K562 (cell line): ENCODE results near the gene ALDOB. TPM values are rescaled to one million over a fixed set of nuclear protein-coding genes. Genes with fewer than 3 reads are reported as not detected.

Experiments used
- BDP1 ChIP-seq: IDR thresholded peaks from 3 replicates; pipeline ENCODE4 v1.6.1; 2011; ENCODE audit not compliant: insufficient read length, insufficient read depth
- DMBX1 ChIP-seq: fragments of 250-450 bp; sonication (Bioruptor Pico); IDR thresholded peaks from 2 replicates; pipeline ENCODE4 v1.8.0; 2022; ENCODE audit warnings: inconsistent platforms, mild to moderate bottlenecking, moderate library complexity, borderline replicate concordance
- E2F3 ChIP-seq: fragments of 250-450 bp; sonication (Bioruptor Pico); IDR thresholded peaks from 2 replicates; pipeline ENCODE4 v1.4.0; 2020; ENCODE audit warnings: mild to moderate bottlenecking
- EWSR1 ChIP-seq: fragments of 450-650 bp; IDR thresholded peaks from 2 replicates; pipeline ENCODE4 v1.6.1; 2018; ENCODE audit warnings: borderline replicate concordance, mild to moderate bottlenecking, low read depth, moderate library complexity; ENCODE audit not compliant: partially characterized antibody
- HNRNPL ChIP-seq: fragments of 200-400 bp; formaldehyde crosslinking; IDR thresholded peaks from 2 replicates; pipeline ENCODE4 v1.6.1; 2017; ENCODE audit warnings: low read depth, mild to moderate bottlenecking, low read length
- KLF6 ChIP-seq: fragments of 250-450 bp; sonication (Bioruptor Pico); IDR thresholded peaks from 2 replicates; pipeline ENCODE4 v1.4.0; 2020; ENCODE audit warnings: mild to moderate bottlenecking, moderate library complexity, borderline replicate concordance
- MAZ ChIP-seq, 2 experiments: fragments of 450-650 bp in 1 of 2; sonication (generic) in 1 of 2; formaldehyde crosslinking; IDR thresholded peaks in 1 of 2; conservative IDR thresholded peaks in 1 of 2; 2 replicates each; pipeline versions ENCODE4 v1.4.0 to v1.5.0; 2020; ENCODE audit warnings: mild to moderate bottlenecking in 1 of 2, missing genetic modification reagents in 1 of 2
- MTA3 ChIP-seq: fragments of 450-650 bp; formaldehyde crosslinking; IDR thresholded peaks from 2 replicates; pipeline ENCODE4 v1.6.1; 2017; ENCODE audit warnings: mild to moderate bottlenecking, borderline replicate concordance
- MTF1 ChIP-seq: fragments of 250-450 bp; sonication (Bioruptor Pico); IDR thresholded peaks from 2 replicates; pipeline ENCODE4 v1.9.0; 2021; ENCODE audit warnings: moderate library complexity, mild to moderate bottlenecking, inconsistent platforms, borderline replicate concordance
- SIN3A ChIP-seq, 2 experiments: fragments of 150-350 bp in 1 of 2; IDR thresholded peaks; 2 replicates each; pipeline ENCODE4 v1.6.1; 2011 to 2016; ENCODE audit warnings: borderline replicate concordance in 2 of 2, low read depth in 2 of 2, low read length in 2 of 2, mild to moderate bottlenecking in 2 of 2, moderate library complexity in 2 of 2; ENCODE audit not compliant: control insufficient read depth in 1 of 2
- SMC3 ChIP-seq: conservative IDR thresholded peaks from 2 replicates; pipeline ENCODE4 v1.6.1; 2011; ENCODE audit warnings: low read depth, low read length, improper control_type of control experiment; ENCODE audit not compliant: insufficient read depth
- TSC22D4 ChIP-seq: fragments of 450-650 bp; IDR thresholded peaks from 2 replicates; pipeline ENCODE4 v1.6.1; 2016; ENCODE audit warnings: missing genetic modification characterization, missing biosample characterization, control low read depth
- ZFX ChIP-seq: sonication (generic); formaldehyde crosslinking; IDR thresholded peaks from 2 replicates; pipeline ENCODE4 v1.8.0; 2022; ENCODE audit warnings: mild to moderate bottlenecking, missing genetic modification reagents, moderate library complexity
- ZNF23 ChIP-seq: fragments of 250-450 bp; sonication (Bioruptor Pico); IDR thresholded peaks from 2 replicates; pipeline ENCODE4 v1.4.0; 2020; ENCODE audit warnings: mild to moderate bottlenecking
- ZNF695 ChIP-seq: fragments of 450-650 bp; formaldehyde crosslinking; IDR thresholded peaks from 2 replicates; pipeline ENCODE4 v1.4.0; 2020; ENCODE audit warnings: mild to moderate bottlenecking, moderate library complexity
- ZNF707 ChIP-seq: fragments of 250-450 bp; sonication (Bioruptor Pico); conservative IDR thresholded peaks from 2 replicates; pipeline ENCODE4 v1.8.0; 2022; ENCODE audit warnings: inconsistent platforms, mild to moderate bottlenecking, moderate library complexity
- ZNF780A ChIP-seq: fragments of 250-450 bp; sonication (Bioruptor Pico); IDR thresholded peaks from 2 replicates; pipeline ENCODE4 v1.5.0; 2021; ENCODE audit warnings: mild to moderate bottlenecking
- polyA plus RNA-seq, 8 experiments: library from polyadenylated mRNA; depleted of rRNA in 4 of 8; stranded (reverse) in 5 of 8; unstranded in 3 of 8; fragments of >200 nt; fragmentation: Nextera tagmentation in 2 of 8; fragmentation: Illumina TruSeq in 1 of 8; extraction: Ambion mirVana in 2 of 8; extraction: Trizol in 1 of 8; gene quantifications; 2 replicates each; pipeline versions ENCODE4 v1.2.1 to v1.2.3, GENCODE V29; 2011 to 2014; ENCODE audit warnings: inconsistent platforms in 1 of 8, missing spikeins in 1 of 8
- total RNA-seq, 7 experiments: library from RNA; depleted of rRNA in 6 of 7; stranded (reverse); fragments of >200 nt in 6 of 7; fragmentation: Illumina TruSeq in 2 of 7; extraction: Trizol in 2 of 7; gene quantifications; 2 replicates each; pipeline versions ENCODE4 v1.2.1 to v1.2.3, GENCODE V29; 2011 to 2021; ENCODE audit warnings: low replicate concordance in 1 of 7
- TF ChIP-seq, protein P1 (sequence below): sonication (generic); formaldehyde crosslinking; IDR thresholded peaks from 2 replicates; pipeline ENCODE4 v1.5.0; 2020; ENCODE audit warnings: missing genetic modification reagents
- TF ChIP-seq, protein P2 (sequence below): sonication (generic); formaldehyde crosslinking; IDR thresholded peaks from 2 replicates; pipeline ENCODE4 v1.8.0; 2022; ENCODE audit warnings: missing genetic modification reagents, mild to moderate bottlenecking, borderline replicate concordance
- TF ChIP-seq, protein P3 (sequence below): sonication (generic); formaldehyde crosslinking; IDR thresholded peaks from 2 replicates; pipeline ENCODE4 v1.9.0; 2022; ENCODE audit warnings: mild to moderate bottlenecking, missing genetic modification reagents
- TF ChIP-seq, protein P4 (sequence below), 2 experiments: fragments of 150-350 bp in 1 of 2; IDR thresholded peaks; 2 replicates each; pipeline ENCODE4 v1.6.1; 2012 to 2016; ENCODE audit warnings: low read depth in 2 of 2, low read length in 2 of 2, mild to moderate bottlenecking in 1 of 2, moderate library complexity in 1 of 2

Gene ALDOB
- total and polyA plus RNA-seq, 9 of the 15 experiments (the other 6 are each of a cell fraction or from before 2014, with no cell fraction given), result 0.80 TPM; not detected in 8

DNA sequence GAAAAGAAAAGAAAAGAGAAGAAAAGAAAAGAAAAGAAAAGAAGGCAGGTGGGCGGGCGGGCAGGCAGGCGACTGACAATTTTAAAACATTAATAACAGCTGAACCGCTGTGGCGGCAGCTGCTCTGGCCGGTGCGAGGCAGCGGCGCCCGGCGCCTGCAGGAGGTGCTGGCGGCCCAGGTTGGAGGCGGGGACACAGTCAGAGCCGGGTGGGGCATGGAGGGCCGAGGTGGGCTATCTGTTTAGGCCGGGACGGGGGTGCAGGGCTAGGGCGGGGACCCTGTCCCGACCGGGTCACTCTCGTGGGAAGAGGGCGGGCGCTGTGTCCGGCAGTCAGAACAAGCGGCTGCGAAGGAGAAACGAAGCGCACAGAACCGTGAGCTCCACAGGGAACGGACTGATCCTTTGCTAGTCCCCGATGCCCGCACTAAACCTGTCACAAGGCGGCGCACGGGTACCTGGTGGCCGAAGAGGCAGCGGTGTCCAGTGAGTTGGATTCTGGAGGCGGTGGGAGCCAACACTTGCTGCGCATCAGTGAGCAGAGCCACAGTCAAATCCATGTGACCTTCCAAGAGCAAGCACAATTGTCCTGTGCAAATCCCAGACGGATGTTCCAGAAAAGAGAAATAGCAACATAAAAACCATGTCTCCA, 13.6 kb upstream of the ALDOB start (continued):
- TF ChIP-seq HNRNPL, result no peak
- TF ChIP-seq DMBX1, result no peak
- no peak for TF ChIP-seq ZNF23 (CRISPR knock-in tag)
- peak; percentile 39 for TF ChIP-seq ZFX (CRISPR knock-in tag)
- 0 out of 4 replicates have a peak, but pooled peaks of 1 of the 2 experiments have one; percentile 33 for TF ChIP-seq SIN3A (IDR thresholded peaks at IDR 0.05; ENCODE audit: borderline replicate concordance in 2 of 2, control insufficient read depth in 1 of 2, low read depth in 2 of 2, low read length in 2 of 2)
- TF ChIP-seq MTA3, result peak; percentile 72; the same call in 1 of the 2 replicates
- peak in 1 of 2 experiments; percentile 64; a peak in 3 of 4 replicates for TF ChIP-seq MAZ (CRISPR knock-in tag; conservative IDR thresholded peaks at IDR 0.05 in 1 of 2, IDR thresholded peaks at IDR 0.05 in 1 of 2)
- TF ChIP-seq, protein P1, sequence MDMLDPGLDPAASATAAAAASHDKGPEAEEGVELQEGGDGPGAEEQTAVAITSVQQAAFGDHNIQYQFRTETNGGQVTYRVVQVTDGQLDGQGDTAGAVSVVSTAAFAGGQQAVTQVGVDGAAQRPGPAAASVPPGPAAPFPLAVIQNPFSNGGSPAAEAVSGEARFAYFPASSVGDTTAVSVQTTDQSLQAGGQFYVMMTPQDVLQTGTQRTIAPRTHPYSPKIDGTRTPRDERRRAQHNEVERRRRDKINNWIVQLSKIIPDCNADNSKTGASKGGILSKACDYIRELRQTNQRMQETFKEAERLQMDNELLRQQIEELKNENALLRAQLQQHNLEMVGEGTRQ, result no peak
- peak; percentile 65 for TF ChIP-seq SMC3
- TF ChIP-seq, protein P2, sequence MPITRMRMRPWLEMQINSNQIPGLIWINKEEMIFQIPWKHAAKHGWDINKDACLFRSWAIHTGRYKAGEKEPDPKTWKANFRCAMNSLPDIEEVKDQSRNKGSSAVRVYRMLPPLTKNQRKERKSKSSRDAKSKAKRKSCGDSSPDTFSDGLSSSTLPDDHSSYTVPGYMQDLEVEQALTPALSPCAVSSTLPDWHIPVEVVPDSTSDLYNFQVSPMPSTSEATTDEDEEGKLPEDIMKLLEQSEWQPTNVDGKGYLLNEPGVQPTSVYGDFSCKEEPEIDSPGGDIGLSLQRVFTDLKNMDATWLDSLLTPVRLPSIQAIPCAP (CRISPR knock-in tag), result no peak
- no peak for TF ChIP-seq KLF6 (CRISPR knock-in tag)
- no peak for TF ChIP-seq EWSR1
- TF ChIP-seq ZNF780A (CRISPR knock-in tag), result no peak
- TF ChIP-seq TSC22D4 (tag), result no peak
- TF ChIP-seq BDP1, result no peak
- no peak for TF ChIP-seq ZNF707 (CRISPR knock-in tag)
- TF ChIP-seq, protein P3, sequence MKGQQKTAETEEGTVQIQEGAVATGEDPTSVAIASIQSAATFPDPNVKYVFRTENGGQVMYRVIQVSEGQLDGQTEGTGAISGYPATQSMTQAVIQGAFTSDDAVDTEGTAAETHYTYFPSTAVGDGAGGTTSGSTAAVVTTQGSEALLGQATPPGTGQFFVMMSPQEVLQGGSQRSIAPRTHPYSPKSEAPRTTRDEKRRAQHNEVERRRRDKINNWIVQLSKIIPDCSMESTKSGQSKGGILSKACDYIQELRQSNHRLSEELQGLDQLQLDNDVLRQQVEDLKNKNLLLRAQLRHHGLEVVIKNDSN (CRISPR knock-in tag), result no peak
- no peak for TF ChIP-seq MTF1
- TF ChIP-seq, protein P4, sequence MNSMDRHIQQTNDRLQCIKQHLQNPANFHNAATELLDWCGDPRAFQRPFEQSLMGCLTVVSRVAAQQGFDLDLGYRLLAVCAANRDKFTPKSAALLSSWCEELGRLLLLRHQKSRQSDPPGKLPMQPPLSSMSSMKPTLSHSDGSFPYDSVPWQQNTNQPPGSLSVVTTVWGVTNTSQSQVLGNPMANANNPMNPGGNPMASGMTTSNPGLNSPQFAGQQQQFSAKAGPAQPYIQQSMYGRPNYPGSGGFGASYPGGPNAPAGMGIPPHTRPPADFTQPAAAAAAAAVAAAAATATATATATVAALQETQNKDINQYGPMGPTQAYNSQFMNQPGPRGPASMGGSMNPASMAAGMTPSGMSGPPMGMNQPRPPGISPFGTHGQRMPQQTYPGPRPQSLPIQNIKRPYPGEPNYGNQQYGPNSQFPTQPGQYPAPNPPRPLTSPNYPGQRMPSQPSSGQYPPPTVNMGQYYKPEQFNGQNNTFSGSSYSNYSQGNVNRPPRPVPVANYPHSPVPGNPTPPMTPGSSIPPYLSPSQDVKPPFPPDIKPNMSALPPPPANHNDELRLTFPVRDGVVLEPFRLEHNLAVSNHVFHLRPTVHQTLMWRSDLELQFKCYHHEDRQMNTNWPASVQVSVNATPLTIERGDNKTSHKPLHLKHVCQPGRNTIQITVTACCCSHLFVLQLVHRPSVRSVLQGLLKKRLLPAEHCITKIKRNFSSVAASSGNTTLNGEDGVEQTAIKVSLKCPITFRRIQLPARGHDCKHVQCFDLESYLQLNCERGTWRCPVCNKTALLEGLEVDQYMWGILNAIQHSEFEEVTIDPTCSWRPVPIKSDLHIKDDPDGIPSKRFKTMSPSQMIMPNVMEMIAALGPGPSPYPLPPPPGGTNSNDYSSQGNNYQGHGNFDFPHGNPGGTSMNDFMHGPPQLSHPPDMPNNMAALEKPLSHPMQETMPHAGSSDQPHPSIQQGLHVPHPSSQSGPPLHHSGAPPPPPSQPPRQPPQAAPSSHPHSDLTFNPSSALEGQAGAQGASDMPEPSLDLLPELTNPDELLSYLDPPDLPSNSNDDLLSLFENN (IDR thresholded peaks at IDR 0.05; ENCODE audit: low read depth in 2 of 2, low read length in 2 of 2), result no peak
- no peak for TF ChIP-seq E2F3 (CRISPR knock-in tag)
- TF ChIP-seq ZNF695 (CRISPR knock-in tag), result no peak
